Mesenteric fat pad (tissue), 1 donor: ENCODE measurements around the gene PLXNC1. TPM values are rescaled to one million over a fixed set of nuclear protein-coding genes. Genes with fewer than 3 reads are reported as not detected.

ENCODE experiments used
- DNase-seq: peaks from one replicate; pipeline ENCODE4 v3.0.0-alpha.2; 2020; ENCODE audit warnings: low spot score
- total RNA-seq: library from RNA; stranded (reverse); fragmentation: NEBNext Ultra II Directional; extraction: Animal tissue kit (Norgen Biotek cat#: 25700); gene quantifications from one replicate; pipeline ENCODE4 v1.2.1, GENCODE V29; 2021
- donor health status: DM: yes; HTN: yes; CAD: no.

PLXNC1 gene
- total RNA-seq, 1 donor from 2014 or later, result 8.9 TPM

DNA sequence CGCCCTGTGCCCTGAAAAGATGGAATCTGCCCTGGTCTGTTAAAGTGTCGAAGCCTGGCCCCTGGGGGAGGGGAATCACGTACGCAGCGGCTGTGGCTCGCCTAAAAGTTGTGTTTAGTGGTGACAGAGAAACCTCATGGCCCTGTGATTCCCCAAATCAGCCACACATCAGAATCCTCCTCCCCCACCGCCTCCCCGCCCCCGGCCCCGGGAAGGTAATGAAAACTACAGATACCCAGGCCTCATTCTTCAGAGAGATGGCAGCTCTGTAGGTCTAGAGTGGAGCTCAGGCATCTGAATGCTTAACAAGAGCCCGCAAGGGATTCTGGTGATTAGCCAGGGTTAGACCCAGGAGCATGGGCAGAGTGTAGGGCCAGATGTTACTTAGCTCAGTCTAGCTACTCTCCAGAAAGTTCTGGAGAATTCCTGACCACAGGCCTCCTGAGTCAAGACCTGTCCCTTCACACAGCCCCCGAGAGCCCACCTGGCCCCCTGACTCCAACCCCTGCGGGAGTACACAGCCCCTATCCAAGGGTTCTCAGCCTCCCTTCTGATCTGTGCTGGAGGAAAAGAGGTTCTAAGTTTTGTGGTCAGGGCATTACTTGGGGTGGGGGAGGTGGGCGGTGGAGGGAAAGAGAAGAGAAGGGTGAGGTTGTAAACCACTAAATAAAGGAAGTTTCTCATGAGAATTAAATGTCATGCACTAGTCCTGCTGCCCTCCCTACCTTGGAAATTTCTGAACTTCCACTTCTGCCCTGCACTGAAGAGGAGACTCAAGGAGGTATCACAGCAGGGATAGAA lies 114.8 kb downstream of the PLXNC1 start:
- no peak for DNase-seq

DNA sequence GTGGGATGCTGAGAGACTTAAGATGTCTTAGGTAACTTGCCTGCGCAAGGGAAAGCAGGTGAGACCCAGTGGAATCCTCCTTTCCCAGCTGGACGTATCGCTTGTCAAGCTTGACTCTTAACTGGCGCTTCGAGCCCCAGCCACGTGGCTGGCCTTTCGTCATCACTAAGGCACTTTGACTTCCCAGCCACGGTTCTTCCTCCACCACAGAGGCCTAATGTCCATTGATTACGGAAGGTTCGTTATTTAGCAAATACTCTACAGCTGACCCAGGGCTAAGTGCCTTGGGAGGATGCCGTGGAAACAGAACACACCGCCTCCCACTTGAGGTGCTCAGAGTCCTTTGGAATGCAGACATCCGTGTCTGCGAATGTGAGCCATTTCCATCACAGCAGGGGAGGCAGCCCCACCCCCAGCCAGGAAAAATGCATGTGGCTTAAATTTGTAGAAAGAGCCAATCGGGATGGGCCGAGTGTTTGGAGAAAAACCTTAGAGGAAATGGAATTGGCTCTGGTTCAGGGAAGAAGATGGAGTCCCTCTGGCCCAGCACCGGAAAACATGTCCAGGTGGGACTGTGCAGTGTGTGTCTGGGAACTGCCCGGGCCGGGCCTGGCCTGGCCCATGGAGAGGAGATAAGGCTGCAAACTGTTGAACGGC lies 115.7 kb downstream of the PLXNC1 start:
- DNase-seq, result no peak

DNA sequence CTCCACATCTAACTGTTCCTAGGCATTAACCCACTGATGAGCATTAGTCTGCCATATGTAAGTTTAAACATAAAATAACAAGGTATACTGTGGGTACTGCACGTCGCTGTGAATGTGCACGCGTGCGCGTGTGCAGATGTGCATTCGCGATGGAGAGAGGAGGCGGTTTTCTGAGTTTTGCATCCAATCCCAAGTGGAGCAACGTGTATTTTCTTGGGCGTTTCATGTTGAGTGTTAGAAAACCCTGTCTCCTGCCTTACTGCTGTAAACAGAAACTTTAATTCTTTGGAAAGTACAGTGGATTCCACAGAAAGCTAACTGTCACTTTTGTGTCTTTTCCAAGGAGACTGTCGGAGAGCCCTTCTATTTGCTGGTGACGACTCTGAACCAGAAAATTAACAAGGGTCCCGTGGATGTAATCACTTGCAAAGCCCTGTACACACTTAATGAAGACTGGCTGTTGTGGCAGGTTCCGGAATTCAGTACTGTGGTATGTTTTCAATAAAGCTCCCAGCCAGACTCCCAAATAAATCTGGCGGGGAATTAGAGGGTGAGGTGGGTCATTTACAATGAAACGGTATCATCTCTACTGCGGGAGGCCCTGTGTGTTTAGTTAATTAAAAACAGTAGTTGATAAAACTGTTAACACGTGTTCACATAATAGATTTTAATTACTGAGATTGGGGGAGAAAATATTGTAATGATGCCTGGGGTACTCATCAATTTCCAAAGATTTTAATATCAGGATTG lies 116.5 kb downstream of the PLXNC1 start:
- no peak for DNase-seq

DNA sequence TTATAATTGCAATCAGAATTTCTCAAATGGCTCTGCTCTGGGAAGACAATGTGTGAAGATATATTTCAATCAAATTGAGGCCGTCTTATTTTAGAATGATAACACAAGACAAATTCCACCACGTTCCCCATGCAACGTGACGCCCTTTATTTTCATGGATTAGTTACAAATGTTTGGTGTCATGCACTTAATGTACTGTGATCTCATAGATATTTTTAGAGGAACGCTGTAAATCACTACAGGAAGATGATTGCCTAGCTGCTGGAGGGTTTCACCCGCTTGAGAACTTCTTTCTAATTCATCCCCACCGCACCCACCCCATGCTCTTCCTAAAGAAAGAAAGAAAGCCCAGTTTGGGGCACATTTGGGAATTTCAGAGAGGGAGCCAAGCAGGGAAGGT lies 117.2 kb downstream of the PLXNC1 start:
- DNase-seq, result no peak

DNA sequence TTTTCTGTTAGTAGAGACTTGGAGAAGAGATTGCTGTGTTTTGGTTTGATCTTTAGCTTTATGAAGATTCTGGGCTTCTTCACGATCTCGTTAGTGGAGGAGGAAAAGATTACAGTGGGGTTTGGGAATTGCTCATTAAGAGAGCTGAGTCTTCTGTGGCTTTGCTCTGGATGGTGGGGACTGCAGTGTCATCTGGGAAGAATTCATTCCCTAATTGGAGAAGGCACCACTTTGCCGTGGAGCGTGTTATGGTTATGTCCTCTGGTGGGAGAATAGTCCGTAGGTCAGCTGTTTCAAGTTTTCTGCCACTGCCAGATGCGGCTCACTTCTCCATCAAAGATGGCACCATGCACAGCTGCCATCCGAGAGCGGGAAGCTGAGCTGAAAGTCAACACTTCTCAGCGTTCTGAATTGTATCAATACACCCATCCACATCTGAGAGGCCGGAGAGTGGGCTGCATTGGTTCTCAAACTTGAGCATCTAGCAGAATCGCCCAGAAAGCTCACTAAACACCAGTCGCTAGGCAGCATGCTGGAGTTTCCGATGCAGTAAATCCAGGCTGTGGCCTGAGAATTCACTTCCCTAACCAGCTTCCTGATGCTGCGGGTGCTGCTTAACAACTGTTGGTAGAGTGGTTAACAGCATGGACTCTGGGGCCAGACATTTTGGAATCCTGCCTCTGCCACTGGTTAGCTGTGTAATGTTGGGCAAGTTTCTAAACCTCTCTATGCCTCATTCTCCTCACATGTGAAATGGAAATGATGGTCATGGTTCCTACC lies 117.8 kb downstream of the PLXNC1 start:
- no peak for DNase-seq

DNA sequence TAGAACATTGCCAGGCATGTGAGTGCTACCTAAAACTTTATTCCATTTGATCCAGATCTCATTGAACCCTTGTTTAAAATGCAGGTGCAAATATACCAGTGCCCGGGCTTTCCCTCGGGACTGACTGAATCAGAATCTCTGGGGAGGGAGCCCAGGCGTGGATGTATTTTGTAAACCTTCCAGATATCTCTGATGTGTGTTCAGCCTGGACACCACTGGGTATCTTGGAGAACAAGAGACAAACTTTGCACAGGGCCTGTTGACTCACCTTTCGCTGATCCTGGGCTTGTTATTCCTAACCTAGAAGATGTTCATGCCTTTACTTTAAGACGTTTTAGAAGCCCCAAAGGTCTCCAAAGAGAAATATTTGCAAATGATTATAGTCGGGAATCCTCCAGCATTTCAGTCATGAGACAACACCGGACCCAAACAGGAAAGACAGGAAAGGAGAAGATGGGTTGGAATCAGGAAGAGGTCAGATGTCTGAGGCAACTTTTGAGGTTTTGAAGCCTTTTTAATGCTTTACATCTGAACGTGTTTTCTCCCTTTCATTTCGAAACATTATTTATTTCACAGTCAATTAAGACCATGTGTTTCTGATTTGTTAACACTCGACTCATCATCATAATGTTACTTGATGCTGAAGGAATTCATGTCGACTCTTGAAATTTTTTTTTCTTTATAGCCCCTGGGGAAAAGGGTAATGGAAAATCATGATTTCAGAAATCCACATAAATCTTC lies 118.6 kb downstream of the PLXNC1 start:
- DNase-seq, result no peak

DNA sequence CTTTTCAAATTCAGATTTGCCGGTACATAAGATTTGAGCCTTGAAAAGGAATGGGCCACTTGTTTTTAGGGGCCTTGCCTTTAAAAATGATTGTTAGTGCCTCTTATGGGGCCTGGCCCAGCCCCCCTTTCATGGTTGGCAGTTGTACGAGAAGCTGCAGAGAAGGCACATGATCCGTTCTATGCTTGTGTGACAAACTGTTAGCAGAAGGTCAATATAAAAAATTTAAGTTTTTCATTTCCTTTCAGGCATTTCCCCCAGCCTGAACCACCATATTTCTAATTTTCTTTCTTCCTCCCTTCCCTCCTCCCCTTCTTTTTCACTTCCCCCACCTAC lies 119.1 kb downstream of the PLXNC1 start:
- no peak for DNase-seq

DNA sequence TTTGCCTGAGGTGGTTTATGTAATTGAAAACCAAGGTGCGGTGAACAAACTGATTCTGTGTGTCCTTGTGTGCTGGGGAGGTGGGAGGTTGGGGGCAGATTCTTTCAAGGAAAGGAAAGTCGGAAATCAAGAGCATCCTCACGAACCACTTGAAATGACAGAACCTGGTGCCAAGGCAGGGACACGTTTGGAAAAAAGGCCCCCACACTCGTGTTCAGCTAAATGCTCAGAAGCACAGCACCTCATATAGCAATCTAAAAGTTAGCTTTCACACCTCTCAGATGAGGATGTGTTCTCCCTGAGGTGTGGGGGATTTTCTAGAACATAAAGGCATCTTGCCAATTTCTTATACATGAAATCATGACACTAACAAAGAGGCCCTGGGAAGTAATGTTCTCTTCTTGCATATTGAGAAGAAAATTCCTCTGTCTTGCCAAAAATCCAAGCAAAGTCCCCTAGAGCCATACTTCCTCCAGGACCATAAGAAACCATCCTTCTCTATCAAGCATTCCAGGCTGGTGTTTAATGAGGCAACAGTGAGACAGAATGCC lies 119.6 kb downstream of the PLXNC1 start:
- DNase-seq, result no peak

DNA sequence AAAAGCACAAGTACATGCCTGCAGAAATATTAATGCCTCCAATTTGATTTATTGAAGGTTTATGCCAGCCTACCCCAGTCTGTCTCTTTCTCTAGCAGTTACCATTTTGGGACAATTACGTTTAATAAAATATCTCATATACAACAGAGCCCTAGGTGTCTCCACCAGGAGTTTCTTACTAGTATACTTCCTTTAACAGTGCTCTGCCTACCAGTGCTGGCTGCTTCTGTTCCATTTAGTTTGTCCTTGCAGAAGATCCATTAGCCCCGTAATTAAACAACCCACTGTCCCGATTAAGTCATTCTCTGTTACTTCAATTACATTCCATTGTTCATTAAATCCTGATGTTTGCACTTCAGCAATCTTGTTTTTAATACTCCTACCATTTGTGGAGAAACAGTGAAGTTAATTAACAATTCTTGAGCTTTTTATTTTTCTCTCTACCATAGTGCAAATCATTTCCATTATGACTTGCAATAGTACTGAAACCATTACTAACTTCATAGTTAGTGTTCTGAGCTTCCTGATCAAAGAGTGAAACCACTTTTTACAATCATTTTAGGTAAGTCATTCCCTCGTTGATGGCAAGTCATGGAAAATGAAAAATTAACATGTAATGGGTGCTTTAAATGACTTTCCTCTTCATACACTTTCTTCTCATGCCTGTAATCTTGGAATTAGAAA lies 121.1 kb downstream of the PLXNC1 start:
- no peak for DNase-seq

DNA sequence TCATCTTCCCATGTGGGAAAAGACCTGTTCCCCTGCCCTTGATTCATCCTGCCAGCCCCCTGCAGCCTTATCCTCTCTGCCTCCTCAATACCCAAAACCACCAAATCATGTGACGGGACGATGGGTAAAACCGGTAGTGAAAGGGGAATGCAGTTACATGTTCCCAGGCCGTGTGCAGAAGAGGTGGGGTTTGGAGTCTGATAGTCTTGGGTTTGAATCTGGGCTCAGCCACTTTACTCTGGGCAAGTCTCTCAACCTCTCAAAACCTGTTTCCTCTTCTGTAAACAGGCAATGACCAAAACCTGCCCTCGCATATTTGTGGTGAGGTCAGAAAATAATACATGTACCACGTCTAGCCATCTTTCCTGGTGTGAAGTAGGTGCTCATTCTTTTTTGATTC lies 123.0 kb downstream of the PLXNC1 start:
- no peak for DNase-seq

DNA sequence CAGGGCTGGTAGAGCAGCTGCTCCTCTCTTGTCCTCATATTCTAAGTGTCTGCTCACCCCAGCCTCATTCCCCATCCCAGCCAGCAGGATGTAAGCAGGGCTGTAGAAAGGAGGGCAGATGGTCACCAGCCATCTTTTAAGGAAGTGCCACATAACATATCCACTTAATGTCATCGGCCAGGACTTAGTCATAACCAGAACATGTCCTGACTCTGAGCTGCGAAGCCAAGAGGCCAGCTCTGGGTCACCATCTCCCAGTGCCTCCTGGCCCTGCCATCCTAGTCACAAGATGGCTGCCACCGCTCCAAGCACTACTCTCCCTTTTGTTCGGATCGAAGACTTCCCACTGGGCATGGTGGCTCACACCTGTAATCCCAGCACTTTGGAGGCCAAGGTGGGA lies 123.9 kb downstream of the PLXNC1 start:
- no peak for DNase-seq

DNA sequence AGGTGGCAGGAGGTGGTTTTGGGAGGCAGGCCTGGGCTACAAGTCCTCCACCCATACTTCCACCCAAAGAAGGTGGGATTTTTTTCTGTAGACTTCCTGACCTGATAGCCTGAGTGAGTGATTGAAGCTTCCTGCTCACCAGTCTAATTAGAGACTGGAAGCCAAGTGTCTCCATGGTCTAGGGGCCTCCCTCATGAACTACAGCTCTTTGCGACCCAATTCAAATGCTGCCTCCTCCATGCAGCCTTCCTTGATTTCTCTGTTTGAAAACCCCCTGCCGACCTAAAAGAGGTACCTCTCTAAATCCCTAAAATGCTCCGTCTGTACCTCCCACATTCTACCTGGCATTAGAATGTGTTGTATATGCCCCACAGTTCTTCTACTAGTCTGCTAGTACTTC lies 124.9 kb downstream of the PLXNC1 start:
- DNase-seq, result no peak

DNA sequence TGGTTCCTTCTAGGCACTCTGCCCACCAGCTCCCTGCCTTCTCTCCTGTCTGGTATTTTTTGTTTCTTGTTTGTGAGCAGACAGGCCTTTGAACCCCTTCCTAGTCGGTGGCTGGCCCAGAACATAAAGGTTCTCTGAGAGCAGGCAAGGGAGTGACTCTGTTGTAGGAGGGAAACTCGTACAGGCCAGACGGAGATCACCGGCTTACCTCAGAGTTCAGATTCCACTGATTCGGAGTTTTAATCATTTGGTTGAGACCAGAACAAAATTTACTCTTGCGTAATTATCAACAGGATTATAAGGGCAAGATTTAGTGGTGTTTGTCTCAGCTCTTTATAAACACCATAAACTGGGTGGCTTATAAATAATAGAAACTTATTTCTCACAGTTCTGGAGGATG lies 128.3 kb downstream of the PLXNC1 start:
- no peak for DNase-seq

DNA sequence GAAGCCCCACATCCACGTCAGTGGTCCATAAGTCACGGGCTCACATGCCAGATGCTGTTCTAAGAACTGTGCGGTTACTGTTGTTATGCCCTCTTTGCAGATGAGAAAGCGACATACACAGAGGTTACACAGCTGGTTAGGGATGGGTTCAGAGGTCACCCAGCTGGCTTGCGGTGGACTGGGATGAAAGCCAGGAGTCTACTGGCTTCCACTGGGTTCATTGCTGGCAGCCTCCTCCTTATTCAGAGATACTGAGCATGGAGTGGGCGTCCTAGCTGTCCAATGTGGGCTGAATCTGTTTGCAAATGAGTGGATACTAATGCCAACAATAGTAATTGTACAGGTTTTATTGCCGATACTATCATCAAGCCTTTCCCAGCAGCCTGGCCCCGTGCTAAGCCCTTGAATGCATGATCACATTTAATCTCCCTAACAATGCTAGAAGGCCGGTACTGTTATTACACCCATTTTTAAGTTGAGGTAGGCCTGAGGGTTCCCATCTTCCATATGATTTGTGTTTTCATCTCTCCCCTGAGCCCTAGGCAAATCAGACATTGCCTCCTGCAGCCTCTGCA lies 129.1 kb downstream of the PLXNC1 start:
- DNase-seq, result no peak

DNA sequence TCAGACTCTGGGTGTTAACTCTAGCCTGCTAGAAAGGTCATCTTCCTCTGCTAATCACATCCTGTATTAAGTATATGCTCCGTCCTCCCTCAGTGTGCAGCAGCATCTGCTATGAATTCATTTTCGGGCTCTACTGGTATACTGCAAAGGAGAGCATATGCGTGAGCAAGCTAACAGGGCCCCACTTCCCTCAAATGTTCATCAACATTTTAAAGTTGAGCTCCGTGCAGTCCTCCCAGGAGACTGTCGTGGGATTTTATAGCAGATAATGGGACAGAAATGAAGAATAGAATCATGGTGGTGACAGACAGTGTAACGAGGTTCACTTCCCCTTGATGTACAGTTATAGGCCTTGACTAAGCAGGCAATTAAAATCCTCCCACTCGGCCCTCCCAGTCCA lies 131.7 kb downstream of the PLXNC1 start:
- no peak for DNase-seq

DNA sequence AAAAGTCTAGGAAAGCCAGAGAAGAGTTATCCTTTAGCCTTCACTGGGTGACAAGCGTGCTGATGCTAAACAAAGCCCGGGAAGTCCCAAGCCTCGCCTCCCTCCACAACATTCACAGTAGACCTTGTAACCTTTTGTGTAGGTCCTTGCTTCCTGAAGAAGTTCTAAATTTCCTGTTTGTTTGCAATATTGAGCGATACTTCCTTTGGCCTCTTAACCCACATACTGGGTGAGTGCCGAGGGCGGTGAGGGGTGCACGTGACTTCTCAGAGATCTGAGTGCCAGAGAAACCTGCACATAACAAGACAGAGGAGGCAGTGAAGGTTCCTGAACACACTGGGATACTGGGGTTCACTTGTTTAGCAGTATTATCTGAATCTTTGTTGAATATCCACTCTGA lies 134.3 kb downstream of the PLXNC1 start:
- no peak for DNase-seq

DNA sequence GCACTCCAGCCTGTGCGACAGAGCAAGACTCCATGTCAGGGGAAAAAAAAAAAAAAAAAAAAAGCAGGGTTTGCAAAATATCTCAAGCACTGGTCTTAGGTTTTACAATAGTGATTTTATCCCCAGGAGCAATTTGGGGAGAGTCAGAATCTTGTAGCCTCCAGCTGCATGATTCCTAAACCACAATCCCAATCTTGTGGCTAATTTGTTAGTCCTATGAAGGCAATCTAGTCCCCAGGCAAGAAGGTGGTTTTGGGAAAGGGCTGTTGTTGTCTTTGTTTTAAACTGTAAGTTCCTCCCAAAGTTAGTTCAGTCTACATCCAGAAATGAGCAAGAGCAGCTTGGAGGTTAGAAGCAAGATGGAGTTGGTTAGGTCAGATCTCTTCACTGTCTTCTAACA lies 135.7 kb downstream of the PLXNC1 start:
- DNase-seq, result no peak

DNA sequence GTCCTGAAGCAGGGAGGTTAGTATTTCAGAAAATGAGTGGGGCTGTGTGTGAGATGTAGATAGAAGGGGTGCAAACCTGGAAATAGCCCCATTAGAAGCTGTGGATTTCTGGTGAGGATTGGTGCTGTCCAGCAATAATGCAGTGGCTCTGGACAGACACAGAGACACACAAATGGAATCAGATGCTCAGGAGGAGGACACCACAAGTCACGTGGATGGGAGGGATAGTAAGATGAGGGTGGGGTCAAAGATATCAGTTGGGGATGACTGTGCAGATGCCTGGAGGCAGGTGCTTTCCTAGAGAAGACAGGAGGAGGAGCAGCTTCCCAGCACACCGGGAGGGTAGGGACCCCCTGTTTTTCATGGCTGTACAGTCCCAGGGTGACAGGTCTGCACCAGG lies 136.5 kb downstream of the PLXNC1 start:
- DNase-seq, result no peak

DNA sequence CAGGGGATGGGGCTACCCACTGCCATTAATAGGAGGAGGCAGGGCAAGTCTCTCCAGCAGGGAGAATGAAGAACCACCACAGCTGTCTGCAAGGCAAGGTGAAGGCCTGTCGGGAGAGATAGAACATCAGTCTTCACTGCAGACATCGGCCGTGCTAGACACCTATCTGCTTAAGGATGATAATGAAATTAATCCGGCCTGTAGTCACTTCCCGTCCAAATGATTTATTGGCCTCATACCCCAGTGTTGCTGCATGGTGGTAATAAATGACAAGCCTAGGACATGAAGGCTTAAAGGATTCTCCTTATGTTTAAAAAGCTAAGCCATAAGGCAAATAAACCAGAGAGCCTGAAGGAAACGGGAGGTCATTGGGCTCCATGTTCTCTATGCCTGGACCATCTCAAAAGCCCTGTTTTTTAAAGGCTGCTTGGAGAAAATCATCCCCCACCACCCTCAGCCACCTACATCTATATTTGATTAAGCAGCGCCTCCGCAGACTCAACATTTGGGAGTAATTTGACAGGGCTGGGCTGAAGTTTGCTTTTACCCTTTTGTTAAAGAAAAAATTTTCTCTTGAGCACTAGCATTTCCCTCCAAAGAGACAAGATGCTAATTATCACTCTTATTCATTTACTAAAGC lies 137.7 kb downstream of the PLXNC1 start:
- DNase-seq, result no peak
